ENCODE results near the gene SRSF5.

The SRSF5 gene

DNA sequence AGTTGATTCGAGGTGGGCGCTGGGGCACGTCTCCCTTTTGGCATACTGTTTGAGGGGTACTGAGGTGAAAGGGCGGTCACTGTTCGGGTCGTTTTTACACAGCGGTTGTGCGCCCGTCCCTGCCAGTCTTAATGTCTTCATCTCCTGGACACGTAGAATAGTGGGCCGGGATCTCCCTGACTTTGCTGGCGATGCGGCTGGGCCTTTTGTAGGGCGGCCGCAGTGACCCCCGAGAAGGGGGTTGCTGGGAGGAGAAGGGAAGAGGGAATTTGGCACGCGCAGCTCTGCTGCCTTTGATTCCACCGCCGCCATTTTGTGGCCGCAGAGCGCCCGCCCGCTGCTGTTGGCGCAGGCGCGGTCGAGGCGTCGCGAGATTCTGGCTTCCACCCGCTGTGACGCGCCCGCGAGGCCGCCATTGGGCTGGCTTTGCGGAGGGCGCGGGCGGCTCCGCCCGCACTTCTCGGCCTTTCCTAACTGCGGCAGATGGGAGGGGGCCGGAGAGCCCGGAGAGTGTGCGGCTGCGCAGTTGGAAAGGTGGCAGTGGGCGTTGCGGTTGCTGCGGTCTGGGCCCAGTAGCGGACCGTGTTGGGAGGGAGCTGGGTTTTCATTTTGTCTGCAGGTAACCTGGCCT is 542 bp downstream of the SRSF5 start:
- intact Hi-C loops (cut with DNase I) = loop anchor here (5.0 kb wide), 1 partner anchor 155 kb away; the partner anchor contains the start of gene SUSD6
- DNase-seq = peak; percentile 66 to 96 (median 91)

DNA sequence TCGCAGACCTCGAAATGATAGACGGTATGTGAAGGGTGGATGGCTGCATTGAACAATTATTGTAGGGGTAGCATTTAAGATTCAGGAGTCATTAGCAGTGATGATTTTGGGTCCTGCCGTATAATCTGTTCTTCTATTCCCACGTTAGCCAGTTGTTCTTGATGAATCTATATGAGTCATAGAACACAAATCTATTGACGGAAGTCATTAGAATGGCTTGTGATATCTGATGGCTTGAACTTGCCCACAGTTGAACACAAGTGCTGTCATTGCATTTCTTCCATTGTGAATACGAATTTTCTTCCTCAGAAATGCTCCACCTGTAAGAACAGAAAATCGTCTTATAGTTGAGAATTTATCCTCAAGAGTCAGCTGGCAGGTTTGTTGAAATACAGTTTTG is 1.9 kb downstream of the SRSF5 start:
- intact Hi-C loops (cut with DNase I) = loop anchor here (5.0 kb wide), 1 partner anchor 157 kb away; the partner anchor contains the start of gene SUSD6
- no peak for DNase-seq

- intact Hi-C loops (cut with DNase I) = loop anchor here (5.0 kb wide), 1 partner anchor 157 kb away; the partner anchor contains the start of gene SUSD6
- DNase-seq = no peak
Measured at GRCh38 chr14:69769623-69770022, 2.7 kb downstream of the SRSF5 start.

GRCh38 chr14:69770559-69770958 is 3.6 kb downstream of the SRSF5 start:
- intact Hi-C loops (cut with DNase I) = no loop called here
- DNase-seq = no peak

- intact Hi-C loops (cut with DNase I) = no loop called here
- no peak for DNase-seq
Measured at GRCh38 chr14:69771136-69771535, 4.2 kb downstream of the SRSF5 start.

- intact Hi-C loops (cut with DNase I) = no loop called here
Measured at GRCh38 chr14:69772082-69773017, 5.4 kb downstream of the SRSF5 start.

DNA sequence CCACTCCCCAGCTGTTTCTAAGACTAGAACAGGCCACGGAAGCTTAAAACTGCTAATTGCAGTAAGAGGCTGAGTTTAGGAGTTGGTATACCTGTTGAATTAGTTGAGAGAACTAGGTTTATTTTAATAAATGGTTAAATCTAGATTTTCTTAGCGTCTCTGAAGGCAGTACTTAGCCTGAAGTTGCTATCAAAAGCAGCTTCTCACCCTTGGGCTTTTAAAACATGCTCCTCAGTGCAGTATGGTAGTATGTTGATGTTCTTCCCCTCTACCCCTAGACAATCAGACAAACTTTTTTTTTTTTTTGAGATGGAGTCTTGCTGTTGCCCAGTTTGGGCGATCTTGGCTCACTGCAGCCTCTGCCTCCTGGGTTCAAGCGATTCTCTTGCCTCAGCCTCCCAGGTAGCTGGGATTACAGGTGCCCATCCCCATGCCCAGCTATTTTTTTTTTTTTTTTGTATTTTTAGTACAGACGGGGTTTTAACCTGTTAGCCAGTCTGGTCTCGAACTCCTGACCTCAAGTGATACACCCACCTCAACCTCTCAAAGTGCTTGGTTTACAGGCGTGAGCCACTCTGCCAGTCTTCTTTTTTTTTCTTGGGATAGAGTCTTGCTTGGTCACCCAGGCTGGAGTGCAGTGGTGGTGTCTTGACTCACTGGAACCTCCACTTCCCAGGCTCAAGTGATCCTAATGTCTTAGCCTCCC is 6.8 kb downstream of the SRSF5 start:
- intact Hi-C loops (cut with DNase I) = no loop called here
- no peak for DNase-seq

More at GRCh38 chr14:69772082-69773017, 5.4 kb downstream of the SRSF5 start:
- DNase-seq = no peak

GRCh38 chr14:69775012-69775411 is 8.1 kb downstream of the SRSF5 start:
- DNase-seq = no peak
- intact Hi-C loops (cut with DNase I) = no loop called here

DNA sequence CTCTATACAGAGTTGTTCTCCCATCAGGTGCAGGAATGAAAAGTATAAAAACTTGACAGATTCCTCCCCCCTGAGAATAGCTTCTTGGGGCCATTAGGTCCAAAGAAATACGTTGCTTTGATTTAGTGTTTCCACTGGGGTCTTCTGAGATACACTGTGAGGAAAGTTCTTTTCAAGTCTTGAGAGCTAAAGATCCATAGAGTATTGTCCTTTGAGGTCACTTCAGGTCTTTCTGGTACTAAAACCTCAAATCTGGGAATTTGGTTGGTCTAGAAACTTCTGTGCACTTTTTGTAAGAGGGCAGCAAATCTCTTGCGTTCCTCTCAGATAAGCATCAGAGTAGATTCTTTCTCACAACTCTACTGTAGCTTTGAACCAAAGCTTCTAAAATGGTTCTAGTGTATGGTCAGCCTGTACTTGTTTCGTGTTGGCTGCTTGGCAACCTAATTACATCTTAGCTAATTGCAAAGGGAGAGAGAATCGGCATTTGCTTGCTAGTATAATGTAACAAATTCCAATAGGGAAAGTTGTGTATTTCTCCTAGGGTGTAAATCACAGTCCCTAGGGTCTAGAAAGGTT is 10.0 kb downstream of the SRSF5 start:
- intact Hi-C loops (cut with DNase I) = no loop called here
- no peak for DNase-seq

DNA sequence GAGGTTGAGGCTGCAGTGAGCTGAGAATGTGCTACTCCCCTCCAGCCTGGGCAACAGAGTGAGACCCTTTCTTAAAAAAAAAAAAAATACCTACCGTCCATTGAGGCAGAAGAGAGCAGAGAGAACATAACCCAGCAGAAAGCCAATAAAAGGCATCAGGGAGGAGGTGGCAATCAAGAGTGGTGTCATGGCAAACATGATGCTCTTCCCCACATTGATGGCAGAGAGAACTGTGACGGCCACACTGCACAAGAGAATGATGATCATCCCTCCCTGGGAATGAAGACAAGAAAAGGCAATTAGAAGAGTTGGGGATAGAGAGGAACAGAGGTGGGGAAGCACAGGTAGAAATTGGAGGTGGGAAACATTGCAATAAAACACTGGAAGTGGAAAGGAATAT is 12.1 kb downstream of the SRSF5 start:
- no peak for DNase-seq

GRCh38 chr14:69780092-69780491 is 13.2 kb downstream of the SRSF5 start:
- DNase-seq = no peak
- intact Hi-C loops (cut with DNase I) = no loop called here

More for the DNA sequence above, 12.1 kb downstream of the SRSF5 start:
- intact Hi-C loops (cut with DNase I) = no loop called here

- no peak for DNase-seq
- intact Hi-C loops (cut with DNase I) = no loop called here
Measured at GRCh38 chr14:69780952-69781351, 14.0 kb downstream of the SRSF5 start.

DNA sequence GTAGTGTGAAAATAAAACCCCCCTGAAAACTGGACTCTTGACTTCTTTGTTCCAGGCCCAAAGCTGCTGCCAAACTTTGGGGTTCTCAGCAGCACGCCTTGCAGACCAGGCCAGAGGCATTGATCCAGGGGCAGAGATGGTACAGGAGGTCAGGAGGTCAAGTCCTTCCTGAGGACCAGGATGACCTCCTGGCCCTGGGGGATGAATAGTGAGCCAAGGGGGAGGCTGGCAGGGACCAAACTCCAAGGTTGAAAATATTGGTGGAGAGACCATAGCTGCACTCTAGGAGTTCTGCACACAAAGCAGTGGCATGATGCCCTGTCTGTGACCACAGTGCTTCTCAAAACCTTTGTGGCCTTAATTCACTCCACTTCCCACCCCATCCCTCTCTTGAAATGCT is 18.0 kb downstream of the SRSF5 start:
- peak in 1 of 42 donors; percentile 21 for DNase-seq
- intact Hi-C loops (cut with DNase I) = no loop called here

DNA sequence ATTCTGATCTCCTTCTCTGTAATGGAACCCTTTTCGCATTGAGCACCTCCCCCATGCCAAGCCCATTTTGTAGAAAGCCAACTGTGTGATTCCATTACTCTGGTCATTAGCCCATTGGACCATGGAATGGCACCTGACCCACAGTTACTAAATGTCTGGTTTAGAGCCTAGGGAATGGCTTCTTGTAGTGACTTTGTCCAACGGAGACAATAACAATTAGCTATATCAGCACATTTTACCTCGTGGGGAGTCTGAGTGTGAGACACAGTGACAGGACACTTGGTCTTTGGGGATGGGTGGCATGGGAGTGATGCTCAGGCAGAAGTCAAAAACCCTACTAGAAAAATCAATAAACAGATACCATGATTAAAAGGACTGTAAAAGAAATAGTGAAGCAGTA is 19.7 kb downstream of the SRSF5 start:
- DNase-seq = peak in 2 of 42 donors; percentile 17 to 20
- intact Hi-C loops (cut with DNase I) = no loop called here

DNA sequence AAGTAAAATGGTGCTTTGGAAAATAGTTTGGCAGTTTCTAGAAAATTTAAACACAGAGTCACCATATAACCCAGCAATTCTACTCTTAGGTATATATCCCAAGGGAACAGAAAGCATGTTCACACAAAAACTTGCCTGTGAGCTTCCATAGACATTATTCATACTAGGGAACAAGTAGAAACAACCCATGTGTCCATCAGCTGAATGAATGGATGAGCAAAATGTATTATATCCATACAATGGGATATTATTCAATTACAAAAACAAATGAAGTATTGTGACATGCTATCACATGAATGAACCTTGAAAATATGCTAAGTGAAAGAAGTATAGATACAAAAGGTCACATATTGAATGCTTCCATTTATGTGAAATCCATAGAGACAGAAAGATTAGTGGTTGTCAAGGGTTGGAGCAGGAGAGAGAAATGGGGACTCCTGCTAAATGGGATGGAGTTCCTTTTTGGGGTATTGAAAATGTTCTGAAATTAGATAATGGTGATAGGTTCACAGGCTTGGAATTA is 22.2 kb downstream of the SRSF5 start:
- DNase-seq = no peak
- intact Hi-C loops (cut with DNase I) = no loop called here

- intact Hi-C loops (cut with DNase I) = no loop called here
- peak in 1 of 42 donors; percentile 10 for DNase-seq
Measured at GRCh38 chr14:69792887-69793421, 26.0 kb downstream of the SRSF5 start.

DNA sequence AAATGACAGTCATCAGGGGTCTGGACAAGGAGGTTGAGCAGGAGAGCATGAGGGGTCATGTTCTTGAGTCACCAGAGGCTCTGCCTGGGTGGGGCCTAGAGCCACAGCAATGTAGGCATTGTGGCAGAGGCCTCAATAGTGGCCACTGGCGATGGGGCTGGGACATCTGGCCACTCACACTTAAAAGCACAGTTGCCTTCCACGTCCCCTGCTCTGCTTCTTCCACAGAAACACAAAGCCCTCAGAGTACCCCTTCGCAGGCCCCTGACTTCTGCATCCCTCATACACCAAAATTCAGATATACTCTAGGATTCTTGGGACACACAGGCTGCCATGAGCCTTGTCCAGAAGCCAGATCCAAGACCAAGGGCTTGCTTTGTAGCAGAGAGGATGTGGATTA is 27.8 kb downstream of the SRSF5 start:
- DNase-seq = peak in 1 of 42 donors; percentile 22

GRCh38 chr14:69795691-69796090 is 28.7 kb downstream of the SRSF5 start:
- intact Hi-C loops (cut with DNase I) = no loop called here
- DNase-seq = no peak

More for the DNA sequence above, 27.8 kb downstream of the SRSF5 start:
- intact Hi-C loops (cut with DNase I) = no loop called here

Data from head of caudate nucleus (tissue), 42 donors.